SK-N-SH (cell line): ENCODE results near the gene PDGFA. TPM values are rescaled to one million over a fixed set of nuclear protein-coding genes. Genes with fewer than 3 reads are reported as not detected.

Source experiments
- CTCF ChIA-PET: fragments of 300-600, 350-600 bp; formaldehyde crosslinking; extraction: SDS; loops from one replicate; lab custom pipeline; 2021; lab: Yijun Ruan, JAX
- POLR2A ChIA-PET: fragments of 350-600 bp; sonication (Branson Sonifier 250); formaldehyde crosslinking; extraction: SDS; loops from one replicate; lab custom pipeline; 2020; ENCODE audit warnings: antibody characterized with exemption, inconsistent platforms; lab: Yijun Ruan, JAX
- DNase-seq: peaks from one replicate; pipeline ENCODE4 v3.0.0; 2012
- H2AFZ ChIP-seq: fragments of 200-600 bp; sonication (generic); 2 replicates; pipeline ENCODE4 v1.8.1; 2016; ENCODE audit warnings: antibody characterized with exemption, mild to moderate bottlenecking, low read depth
- H3F3A ChIP-seq: fragments of 200-600 bp; sonication (generic); replicated peaks from 2 replicates; pipeline ENCODE3; 2016; ENCODE audit warnings: antibody characterized with exemption, mild to moderate bottlenecking; ENCODE audit not compliant: insufficient read depth
- H3K27ac ChIP-seq, 2 experiments: fragments of 200-500 bp in 1 of 2; fragments of 200-600 bp in 1 of 2; sonication (Bioruptor generic) in 1 of 2; sonication (generic), shearing (Covaris generic) in 1 of 2; 2 replicates each; pipeline versions ENCODE4 v1.5.1 to v1.6.1; 2014 to 2016; ENCODE audit warnings: low read depth in 2 of 2, inconsistent platforms in 1 of 2, low read length in 1 of 2, mild to moderate bottlenecking in 1 of 2, mixed read lengths in 1 of 2
- H3K27me3 ChIP-seq: fragments of 200-600 bp; sonication (generic), shearing (Covaris generic); 2 replicates; pipeline ENCODE4 v1.6.1; 2016; ENCODE audit warnings: mixed run types; ENCODE audit not compliant: insufficient read depth
- H3K36me3 ChIP-seq, 2 experiments: fragments of 200-500 bp in 1 of 2; fragments of 200-600 bp in 1 of 2; sonication (Bioruptor generic) in 1 of 2; sonication (generic) in 1 of 2; replicated peaks in 1 of 2; 2 replicates each; pipeline versions ENCODE3 to v1.5.1; 2014 to 2016; ENCODE audit warnings: low read length in 1 of 2, mild to moderate bottlenecking in 1 of 2; ENCODE audit not compliant: insufficient read depth in 2 of 2, control insufficient read depth in 1 of 2
- H3K4me1 ChIP-seq, 2 experiments: fragments of 200-500 bp in 1 of 2; fragments of 200-600 bp in 1 of 2; sonication (Bioruptor generic) in 1 of 2; sonication (generic), shearing (Covaris generic) in 1 of 2; 2 replicates each; pipeline versions ENCODE4 v1.5.1 to v1.6.1; 2014 to 2016; ENCODE audit warnings: low read depth in 1 of 2, low read length in 1 of 2, mixed run types in 1 of 2; ENCODE audit not compliant: insufficient read depth in 2 of 2, control insufficient read depth in 1 of 2
- H3K4me2 ChIP-seq: fragments of 200-600 bp; sonication (generic), shearing (Covaris generic); 2 replicates; pipeline ENCODE4 v1.6.1; 2017; ENCODE audit warnings: mixed run types
- H3K4me3 ChIP-seq, 2 experiments: fragments of 200-500 bp in 1 of 2; fragments of 200-600 bp in 1 of 2; sonication (Bioruptor generic) in 1 of 2; sonication (generic), shearing (Covaris generic) in 1 of 2; 2 replicates each; pipeline versions ENCODE4 v1.5.1 to v1.8.1; 2014 to 2016; ENCODE audit warnings: low read depth in 2 of 2, inconsistent platforms in 1 of 2, low read length in 1 of 2, mild to moderate bottlenecking in 1 of 2, mixed read lengths in 1 of 2, moderate library complexity in 1 of 2
- H3K79me2 ChIP-seq: fragments of 200-600 bp; sonication (generic); 2 replicates; pipeline ENCODE4 v1.8.1; 2017; ENCODE audit warnings: mild to moderate bottlenecking; ENCODE audit not compliant: insufficient read depth
- H3K9ac ChIP-seq: fragments of 200-600 bp; sonication (generic); 2 replicates; pipeline ENCODE4 v1.6.1; 2017; ENCODE audit warnings: mixed run types
- H3K9me2 ChIP-seq: fragments of 200-600 bp; sonication (generic); 2 replicates; pipeline ENCODE4 v1.6.1; 2017; ENCODE audit warnings: mixed run types
- H3K9me3 ChIP-seq: fragments of 200-600 bp; sonication (generic); 2 replicates; pipeline ENCODE4 v1.6.1; 2017; ENCODE audit warnings: mixed run types, mild to moderate bottlenecking, moderate library complexity
- H4K20me1 ChIP-seq: fragments of 200-600 bp; sonication (generic); 2 replicates; pipeline ENCODE4 v1.6.1; 2017; ENCODE audit warnings: mild to moderate bottlenecking, mixed run types; ENCODE audit not compliant: insufficient read depth
- EP300 ChIP-seq, 2 experiments: IDR thresholded peaks; 2 replicates each; pipeline versions ENCODE4 v1.4.0 to v1.6.1; 2012; ENCODE audit warnings: borderline replicate concordance in 1 of 2, low read depth in 1 of 2, low read length in 1 of 2
- FOSL2 ChIP-seq: IDR thresholded peaks from 2 replicates; pipeline ENCODE4 v1.4.0; 2012; ENCODE audit warnings: low read depth, mild to moderate bottlenecking, moderate library complexity, borderline replicate concordance
- GABPA ChIP-seq: IDR thresholded peaks from 2 replicates; pipeline ENCODE4 v1.4.0; 2012; ENCODE audit warnings: low read depth, mild to moderate bottlenecking
- GATA2 ChIP-seq: sonication (generic); formaldehyde crosslinking; IDR thresholded peaks from 2 replicates; pipeline ENCODE4 v1.5.0; 2020; ENCODE audit warnings: mild to moderate bottlenecking, missing genetic modification reagents
- JUND ChIP-seq: IDR thresholded peaks from 2 replicates; pipeline ENCODE4 v1.4.0; 2012
- MAX ChIP-seq: IDR thresholded peaks from 2 replicates; pipeline ENCODE4 v1.4.0; 2012; ENCODE audit warnings: low read depth
- MEF2A ChIP-seq: IDR thresholded peaks from 2 replicates; pipeline ENCODE4 v1.4.0; 2012; ENCODE audit warnings: low read depth, borderline replicate concordance
- NFIC ChIP-seq: IDR thresholded peaks from 2 replicates; pipeline ENCODE4 v1.4.0; 2012; ENCODE audit warnings: borderline replicate concordance
- NRF1 ChIP-seq: IDR thresholded peaks from 2 replicates; pipeline ENCODE4 v1.6.1; 2012; ENCODE audit warnings: low read depth, mild to moderate bottlenecking, low read length
- POLR2AphosphoS5 ChIP-seq: IDR thresholded peaks from 2 replicates; pipeline ENCODE4 v1.6.1; 2012; ENCODE audit warnings: low read depth, low read length
- RCOR1 ChIP-seq: fragments of 150-350 bp; IDR thresholded peaks from 2 replicates; pipeline ENCODE4 v1.6.1; 2017; ENCODE audit warnings: antibody characterized with exemption, low read length
- REST ChIP-seq: IDR thresholded peaks from 2 replicates; pipeline ENCODE4 v1.6.1; 2012; ENCODE audit warnings: mild to moderate bottlenecking, low read depth, low read length, moderate library complexity
- RXRA ChIP-seq: IDR thresholded peaks from 2 replicates; pipeline ENCODE4 v1.4.0; 2012; ENCODE audit warnings: low read depth, mild to moderate bottlenecking, borderline replicate concordance
- TCF12 ChIP-seq: IDR thresholded peaks from 2 replicates; pipeline ENCODE4 v1.4.0; 2012
- TEAD4 ChIP-seq: IDR thresholded peaks from 2 replicates; pipeline ENCODE4 v1.4.0; 2012; ENCODE audit warnings: mild to moderate bottlenecking, borderline replicate concordance; ENCODE audit not compliant: insufficient read depth
- USF2 ChIP-seq: fragments of 150-350 bp; IDR thresholded peaks from 2 replicates; pipeline ENCODE4 v1.6.1; 2017; ENCODE audit warnings: antibody characterized with exemption, low read length, low read depth, borderline replicate concordance
- WGBS: methylation state at CpG from one replicate; pipeline ENCODE4 v1.1.6; 2017; ENCODE audit warnings: low lambda C conversion rate; 5-methylcytosine and 5-hydroxymethylcytosine counted together
- polyA plus RNA-seq, 3 experiments: library from polyadenylated mRNA; depleted of rRNA; stranded (reverse); fragments of >200 nt; gene quantifications; 2 replicates each; pipeline ENCODE4 v1.2.3, GENCODE V29; 2012
- TF ChIP-seq, protein P1 (sequence below): fragments of 150-350 bp; IDR thresholded peaks from 2 replicates; pipeline ENCODE4 v1.6.1; 2016; ENCODE audit warnings: mild to moderate bottlenecking, low read depth, low read length
- TF ChIP-seq, protein P2 (sequence below): IDR thresholded peaks from 2 replicates; pipeline ENCODE4 v1.4.0; 2012; ENCODE audit warnings: low read depth, borderline replicate concordance
- TF ChIP-seq, protein P3 (sequence below): fragments of 200-600 bp; sonication (generic); IDR thresholded peaks from 2 replicates; pipeline ENCODE4 v1.6.1; 2017; ENCODE audit warnings: antibody characterized with exemption, mild to moderate bottlenecking, moderate library complexity

The PDGFA gene
- polyA plus RNA-seq, 1 of the 3 experiments (the other 2 are of a cell fraction): 18.9 TPM

- Histone ChIP-seq H2AFZ (no peak overlapping the region), H3K4me1 (peaks cover 5 to 34% of the 10 kb centered on the region in 2 experiments; a peak in 3 of 4 replicates), H3K36me3 (no peaks in the 10 kb centered on the region), H3K9me2 (no peaks in the 10 kb centered on the region), H3K9me3 (no peaks in the 10 kb centered on the region), H3K9ac (no peak overlapping the region), H3K79me2 (no peaks in the 10 kb centered on the region), H3K27ac (no peak overlapping the region), H3F3A (peaks cover 11% of the 10 kb centered on the region), H4K20me1 (no peaks in the 10 kb centered on the region), H3K4me2 (no peak overlapping the region), H3K4me3 (no peak overlapping the region), H3K27me3 (no peaks in the 10 kb centered on the region)
- DNase-seq: no peak
- ChIA-PET POLR2A (interaction anchor here (1.2 kb wide), 1 partner anchor 184 kb away, joined by 3 read pairs; no protein-coding TSS in a partner anchor), CTCF (no interaction called here)
- TF ChIP-seq FOSL2 (no peak), REST (no peak), GATA2 (no peak), NRF1 (no peak), NFIC (no peak), MEF2A (no peak), EP300 (IDR thresholded peaks at IDR 0.05; ENCODE audit: borderline replicate concordance in 1 of 2, low read depth in 1 of 2, low read length in 1 of 2) (no peak), GABPA (no peak), RCOR1 (no peak), MAX (no peak), POLR2AphosphoS5 (no peak), USF2 (no peak), JUND (no peak), TCF12 (no peak), RXRA (no peak), TEAD4 (no peak)
- TF ChIP-seq, protein P1, sequence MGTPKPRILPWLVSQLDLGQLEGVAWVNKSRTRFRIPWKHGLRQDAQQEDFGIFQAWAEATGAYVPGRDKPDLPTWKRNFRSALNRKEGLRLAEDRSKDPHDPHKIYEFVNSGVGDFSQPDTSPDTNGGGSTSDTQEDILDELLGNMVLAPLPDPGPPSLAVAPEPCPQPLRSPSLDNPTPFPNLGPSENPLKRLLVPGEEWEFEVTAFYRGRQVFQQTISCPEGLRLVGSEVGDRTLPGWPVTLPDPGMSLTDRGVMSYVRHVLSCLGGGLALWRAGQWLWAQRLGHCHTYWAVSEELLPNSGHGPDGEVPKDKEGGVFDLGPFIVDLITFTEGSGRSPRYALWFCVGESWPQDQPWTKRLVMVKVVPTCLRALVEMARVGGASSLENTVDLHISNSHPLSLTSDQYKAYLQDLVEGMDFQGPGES: no peak
- TF ChIP-seq, protein P2, sequence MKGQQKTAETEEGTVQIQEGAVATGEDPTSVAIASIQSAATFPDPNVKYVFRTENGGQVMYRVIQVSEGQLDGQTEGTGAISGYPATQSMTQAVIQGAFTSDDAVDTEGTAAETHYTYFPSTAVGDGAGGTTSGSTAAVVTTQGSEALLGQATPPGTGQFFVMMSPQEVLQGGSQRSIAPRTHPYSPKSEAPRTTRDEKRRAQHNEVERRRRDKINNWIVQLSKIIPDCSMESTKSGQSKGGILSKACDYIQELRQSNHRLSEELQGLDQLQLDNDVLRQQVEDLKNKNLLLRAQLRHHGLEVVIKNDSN: no peak
- TF ChIP-seq, protein P3, sequence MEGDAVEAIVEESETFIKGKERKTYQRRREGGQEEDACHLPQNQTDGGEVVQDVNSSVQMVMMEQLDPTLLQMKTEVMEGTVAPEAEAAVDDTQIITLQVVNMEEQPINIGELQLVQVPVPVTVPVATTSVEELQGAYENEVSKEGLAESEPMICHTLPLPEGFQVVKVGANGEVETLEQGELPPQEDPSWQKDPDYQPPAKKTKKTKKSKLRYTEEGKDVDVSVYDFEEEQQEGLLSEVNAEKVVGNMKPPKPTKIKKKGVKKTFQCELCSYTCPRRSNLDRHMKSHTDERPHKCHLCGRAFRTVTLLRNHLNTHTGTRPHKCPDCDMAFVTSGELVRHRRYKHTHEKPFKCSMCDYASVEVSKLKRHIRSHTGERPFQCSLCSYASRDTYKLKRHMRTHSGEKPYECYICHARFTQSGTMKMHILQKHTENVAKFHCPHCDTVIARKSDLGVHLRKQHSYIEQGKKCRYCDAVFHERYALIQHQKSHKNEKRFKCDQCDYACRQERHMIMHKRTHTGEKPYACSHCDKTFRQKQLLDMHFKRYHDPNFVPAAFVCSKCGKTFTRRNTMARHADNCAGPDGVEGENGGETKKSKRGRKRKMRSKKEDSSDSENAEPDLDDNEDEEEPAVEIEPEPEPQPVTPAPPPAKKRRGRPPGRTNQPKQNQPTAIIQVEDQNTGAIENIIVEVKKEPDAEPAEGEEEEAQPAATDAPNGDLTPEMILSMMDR: no peak
- 97% methylated on average over 17 of the region's 17 CpGs for WGBS
Measured at GRCh38 chr7:541661-542060, 22.0 kb upstream of the PDGFA start.
